HFF-Myc (cell line): ENCODE measurements around the gene PHC2.

ENCODE experiments used
- DNase-seq: peaks from one replicate; pipeline ENCODE4 v3.0.0-alpha.2; 2011; ENCODE audit warnings: low read depth; ENCODE audit errors: extremely low read depth
- H3K4me3 ChIP-seq: replicated peaks from 2 replicates; pipeline ENCODE4 v1.5.1; 2011; ENCODE audit warnings: low read depth, mild to moderate bottlenecking, control low read depth, low read length
- CTCF ChIP-seq: IDR thresholded peaks from 2 replicates; pipeline ENCODE4 v1.5.1; 2012; ENCODE audit warnings: mild to moderate bottlenecking, low read depth, low read length, control low read depth; ENCODE audit errors: missing control alignments

PHC2 gene

GRCh38 chr1:33288976-33289857 is 141.7 kb downstream of the PHC2 start:
- no peak for DNase-seq
- no peak overlapping the region for H3K4me3 ChIP-seq
- TF ChIP-seq CTCF, result no peak

- no peak for TF ChIP-seq CTCF
- no peak for DNase-seq
Observed at GRCh38 chr1:33287317-33287716, 143.6 kb downstream of the PHC2 start.

GRCh38 chr1:33286451-33287185 is 144.3 kb downstream of the PHC2 start:
- no peak overlapping the region for H3K4me3 ChIP-seq
- no peak for DNase-seq
- no peak for TF ChIP-seq CTCF

More at GRCh38 chr1:33287317-33287716, 143.6 kb downstream of the PHC2 start:
- H3K4me3 ChIP-seq, result no peak overlapping the region

GRCh38 chr1:33284049-33284448 is 146.8 kb downstream of the PHC2 start:
- no peak overlapping the region for H3K4me3 ChIP-seq
- TF ChIP-seq CTCF, result no peak
- DNase-seq, result no peak

GRCh38 chr1:33282791-33283190 is 148.1 kb downstream of the PHC2 start:
- DNase-seq, result no peak
- H3K4me3 ChIP-seq, result no peak overlapping the region
- TF ChIP-seq CTCF, result no peak

GRCh38 chr1:33281554-33282303 is 149.2 kb downstream of the PHC2 start:
- no peak for TF ChIP-seq CTCF
- H3K4me3 ChIP-seq, result no peak overlapping the region
- DNase-seq, result no peak
